Breast epithelium (tissue), 3 donors: Measurements from ENCODE around the gene MACROD2.

Source experiments
- POLR2A ChIP-seq: fragments of 450-650 bp; IDR thresholded peaks from one replicate; pipeline ENCODE4 v1.6.1; 2016; ENCODE audit warnings: antibody characterized with exemption, mild to moderate bottlenecking, moderate library complexity
- POLR2AphosphoS5 ChIP-seq, 3 donors: sonication (generic); formaldehyde crosslinking; IDR thresholded peaks; one replicate each; pipeline ENCODE4 v1.6.1; 2017; ENCODE audit warnings: antibody characterized with exemption in 3 of 3
- TF ChIP-seq, protein P1 (sequence below), 3 donors: fragments of 450-650 bp; IDR thresholded peaks; one replicate each; pipeline ENCODE4 v1.5.1; 2016 to 2017; ENCODE audit warnings: antibody characterized with exemption in 3 of 3, mild to moderate bottlenecking in 3 of 3, moderate library complexity in 3 of 3

DNA sequence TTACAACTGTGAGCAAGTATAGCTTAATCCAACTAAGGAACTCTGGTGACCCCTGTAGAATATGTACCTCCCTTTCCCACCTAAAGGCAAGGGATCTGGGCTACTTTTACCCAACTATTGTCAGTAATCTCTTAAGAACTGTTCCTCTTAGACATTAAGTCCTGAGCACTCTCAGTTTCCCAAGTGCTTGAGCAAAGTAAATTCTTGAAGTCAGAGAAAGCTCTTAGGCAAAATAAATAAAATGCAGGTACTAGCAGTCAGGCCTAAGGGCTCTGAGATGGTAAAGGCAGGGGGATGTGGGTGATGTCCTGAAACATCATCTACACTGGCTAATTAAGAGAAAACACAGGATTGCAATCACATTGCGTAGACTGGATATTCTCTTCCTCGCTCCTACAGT, 788.5 kb downstream of the MACROD2 start:
- TF ChIP-seq POLR2A (no peak), POLR2AphosphoS5 (IDR thresholded peaks at IDR 0.05) (no peak)
- TF ChIP-seq, protein P1, sequence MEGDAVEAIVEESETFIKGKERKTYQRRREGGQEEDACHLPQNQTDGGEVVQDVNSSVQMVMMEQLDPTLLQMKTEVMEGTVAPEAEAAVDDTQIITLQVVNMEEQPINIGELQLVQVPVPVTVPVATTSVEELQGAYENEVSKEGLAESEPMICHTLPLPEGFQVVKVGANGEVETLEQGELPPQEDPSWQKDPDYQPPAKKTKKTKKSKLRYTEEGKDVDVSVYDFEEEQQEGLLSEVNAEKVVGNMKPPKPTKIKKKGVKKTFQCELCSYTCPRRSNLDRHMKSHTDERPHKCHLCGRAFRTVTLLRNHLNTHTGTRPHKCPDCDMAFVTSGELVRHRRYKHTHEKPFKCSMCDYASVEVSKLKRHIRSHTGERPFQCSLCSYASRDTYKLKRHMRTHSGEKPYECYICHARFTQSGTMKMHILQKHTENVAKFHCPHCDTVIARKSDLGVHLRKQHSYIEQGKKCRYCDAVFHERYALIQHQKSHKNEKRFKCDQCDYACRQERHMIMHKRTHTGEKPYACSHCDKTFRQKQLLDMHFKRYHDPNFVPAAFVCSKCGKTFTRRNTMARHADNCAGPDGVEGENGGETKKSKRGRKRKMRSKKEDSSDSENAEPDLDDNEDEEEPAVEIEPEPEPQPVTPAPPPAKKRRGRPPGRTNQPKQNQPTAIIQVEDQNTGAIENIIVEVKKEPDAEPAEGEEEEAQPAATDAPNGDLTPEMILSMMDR (IDR thresholded peaks at IDR 0.05) = no peak
